GDM1 (cell line): Measurements from ENCODE around the gene SLC39A3.

Experiments used
- DNase-seq: peaks from one replicate; lab custom pipeline; 2025; lab: John Stamatoyannopoulos, UW

SLC39A3 gene

GRCh38 chr19:2747349-2747748, 7.5 kb upstream of the SLC39A3 start:
- DNase-seq, result no peak

GRCh38 chr19:2744113-2744512, 4.3 kb upstream of the SLC39A3 start:
- DNase-seq, result no peak

GRCh38 chr19:2743099-2743498, 3.3 kb upstream of the SLC39A3 start:
- DNase-seq, result no peak

GRCh38 chr19:2740314-2740656, 468 bp upstream of the SLC39A3 start:
- DNase-seq, result no peak

- no peak for DNase-seq
These were observed 3.1 kb downstream of the SLC39A3 start for GRCh38 chr19:2736550-2737190.

GRCh38 chr19:2735374-2735773, 4.4 kb downstream of the SLC39A3 start:
- no peak for DNase-seq

- no peak for DNase-seq
These were observed 5.1 kb downstream of the SLC39A3 start for GRCh38 chr19:2734589-2735288.

- no peak for DNase-seq
These were observed 5.8 kb downstream of the SLC39A3 start for GRCh38 chr19:2733930-2734588.

- no peak for DNase-seq
These were observed 6.9 kb downstream of the SLC39A3 start for GRCh38 chr19:2732883-2733282.

GRCh38 chr19:2732157-2732725, 7.6 kb downstream of the SLC39A3 start:
- DNase-seq, result no peak

- no peak for DNase-seq
These were observed 8.4 kb downstream of the SLC39A3 start for GRCh38 chr19:2731181-2731995.

- DNase-seq, result no peak
These were observed 9.6 kb downstream of the SLC39A3 start for GRCh38 chr19:2729943-2730818.

GRCh38 chr19:2728783-2729387, 10.9 kb downstream of the SLC39A3 start:
- DNase-seq, result no peak

GRCh38 chr19:2727640-2727944, 12.2 kb downstream of the SLC39A3 start:
- DNase-seq, result no peak

GRCh38 chr19:2726904-2727639, 12.7 kb downstream of the SLC39A3 start:
- no peak for DNase-seq

- DNase-seq, result no peak
These were observed 13.5 kb downstream of the SLC39A3 start for GRCh38 chr19:2726160-2726855.

GRCh38 chr19:2724148-2724557, 15.7 kb downstream of the SLC39A3 start:
- DNase-seq, result no peak

- DNase-seq, result no peak
These were observed 16.1 kb downstream of the SLC39A3 start for GRCh38 chr19:2723747-2724146.

- no peak for DNase-seq
These were observed 16.5 kb downstream of the SLC39A3 start for GRCh38 chr19:2723345-2723715.
